Measurements from ENCODE around the gene ANKRD18A.
"Not testable (repeated sequence)": the region's sequence is repeated elsewhere in the genome, so short reads cannot be mapped to it uniquely, and the experiment has no call there.

Gene ANKRD18A

DNA sequence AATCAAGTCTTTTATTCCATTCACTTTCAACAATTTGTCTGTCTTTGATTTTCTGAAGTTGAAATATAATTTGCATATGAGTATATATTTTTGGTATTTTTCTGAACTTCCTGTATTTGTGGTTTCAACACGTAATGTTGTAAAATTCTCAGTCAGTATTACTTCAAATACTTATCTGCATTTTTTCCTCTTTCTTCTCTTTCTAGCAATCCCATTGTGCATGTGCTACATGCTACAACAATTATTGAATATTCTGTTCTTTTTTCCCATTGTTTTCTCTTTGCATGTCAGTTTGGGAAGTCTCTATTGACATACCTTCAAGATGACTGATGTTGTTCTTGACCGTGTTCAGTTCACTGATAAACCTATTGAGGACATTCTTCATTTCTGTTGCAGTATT, 5.6 kb upstream of the ANKRD18A start:
- DNase-seq (ENCODE audit: low read depth in 3 of 3) = no peak

DNA sequence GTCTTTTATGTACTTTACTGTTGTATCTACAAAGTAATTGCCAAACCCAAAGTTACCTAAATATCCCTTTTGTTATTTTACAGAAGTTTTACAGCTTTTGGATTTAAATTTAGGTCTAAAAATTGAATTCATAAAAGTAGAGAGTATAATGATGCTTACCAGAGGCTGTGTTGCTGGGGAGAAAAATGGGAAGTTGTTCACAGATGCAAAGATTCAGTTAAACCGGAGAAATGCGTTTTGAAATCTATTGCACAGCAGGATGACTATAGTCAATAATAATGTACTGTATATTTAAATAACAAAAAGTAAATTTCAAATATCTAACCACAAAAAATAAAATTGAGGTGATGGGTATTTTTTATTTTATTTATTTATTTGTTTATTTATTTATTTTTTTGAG, 2.6 kb upstream of the ANKRD18A start:
- no peak for DNase-seq (ENCODE audit: low read depth in 3 of 3)

DNA sequence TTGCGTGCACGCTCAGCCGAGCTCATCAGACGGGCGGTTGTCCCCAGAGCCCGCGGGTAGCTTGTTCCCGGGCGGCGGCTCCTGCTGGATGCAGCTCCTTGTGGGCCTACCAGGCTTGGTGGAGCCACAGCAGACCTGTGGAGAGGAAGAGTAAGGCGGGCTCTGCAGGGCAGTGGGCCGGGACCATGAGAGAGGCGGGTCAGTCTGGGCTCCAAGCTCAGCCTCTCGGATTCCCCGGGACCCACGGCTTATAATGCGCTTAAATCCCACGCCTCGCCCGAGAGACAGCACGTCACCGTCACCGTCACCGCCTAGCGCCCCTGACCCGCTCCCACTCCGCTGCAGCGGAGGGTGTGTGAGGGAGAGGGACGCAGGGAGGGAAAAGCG, 1.9 kb upstream of the ANKRD18A start:
- peak in 1 of 3 donors; percentile 7 for DNase-seq (ENCODE audit: low read depth in 3 of 3)

DNA sequence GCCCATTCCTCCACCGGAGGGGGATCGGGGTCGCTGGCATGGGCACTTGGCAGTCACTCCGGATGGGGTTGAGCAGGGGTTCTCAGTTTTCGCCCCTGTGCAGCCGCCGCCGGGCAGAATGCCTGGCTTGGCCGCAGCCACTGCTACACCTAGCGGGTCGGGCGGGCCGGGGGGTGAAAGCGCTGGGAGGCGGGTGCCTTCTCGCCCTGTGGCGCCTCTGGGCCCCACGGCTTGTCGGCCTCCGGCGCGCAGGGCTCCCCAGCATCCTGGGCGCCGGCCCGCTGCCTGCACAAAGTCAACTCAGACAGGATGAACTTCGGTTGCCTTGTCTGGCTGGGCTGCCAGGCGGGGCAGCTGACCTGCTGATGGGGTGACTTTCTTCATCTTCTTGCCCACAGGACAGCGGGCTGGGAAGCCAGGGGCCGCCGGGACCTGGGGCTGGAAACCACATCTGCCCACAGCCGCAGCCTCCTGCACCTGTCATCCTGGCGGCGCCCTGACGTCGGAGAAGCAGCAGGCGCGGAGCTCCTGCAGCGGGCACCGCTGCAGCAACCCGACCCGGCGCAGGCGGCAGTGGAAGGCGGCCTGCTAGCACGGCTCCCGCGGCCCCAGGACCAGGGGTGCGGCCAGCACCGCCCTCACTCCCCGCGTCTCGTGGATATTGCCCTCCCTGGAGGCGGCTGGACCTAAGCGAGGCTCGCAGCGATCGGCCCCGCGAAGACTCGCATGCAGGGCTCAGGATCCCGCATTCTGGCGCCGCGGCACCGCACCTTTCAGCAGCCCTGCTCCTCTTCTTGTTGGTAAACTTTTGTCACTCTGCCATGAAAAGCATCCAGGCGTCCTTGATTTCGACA, 1.3 kb upstream of the ANKRD18A start:
- DNase-seq (ENCODE audit: low read depth in 3 of 3) = peak in 2 of 3 donors; percentile 9 to 38

DNA sequence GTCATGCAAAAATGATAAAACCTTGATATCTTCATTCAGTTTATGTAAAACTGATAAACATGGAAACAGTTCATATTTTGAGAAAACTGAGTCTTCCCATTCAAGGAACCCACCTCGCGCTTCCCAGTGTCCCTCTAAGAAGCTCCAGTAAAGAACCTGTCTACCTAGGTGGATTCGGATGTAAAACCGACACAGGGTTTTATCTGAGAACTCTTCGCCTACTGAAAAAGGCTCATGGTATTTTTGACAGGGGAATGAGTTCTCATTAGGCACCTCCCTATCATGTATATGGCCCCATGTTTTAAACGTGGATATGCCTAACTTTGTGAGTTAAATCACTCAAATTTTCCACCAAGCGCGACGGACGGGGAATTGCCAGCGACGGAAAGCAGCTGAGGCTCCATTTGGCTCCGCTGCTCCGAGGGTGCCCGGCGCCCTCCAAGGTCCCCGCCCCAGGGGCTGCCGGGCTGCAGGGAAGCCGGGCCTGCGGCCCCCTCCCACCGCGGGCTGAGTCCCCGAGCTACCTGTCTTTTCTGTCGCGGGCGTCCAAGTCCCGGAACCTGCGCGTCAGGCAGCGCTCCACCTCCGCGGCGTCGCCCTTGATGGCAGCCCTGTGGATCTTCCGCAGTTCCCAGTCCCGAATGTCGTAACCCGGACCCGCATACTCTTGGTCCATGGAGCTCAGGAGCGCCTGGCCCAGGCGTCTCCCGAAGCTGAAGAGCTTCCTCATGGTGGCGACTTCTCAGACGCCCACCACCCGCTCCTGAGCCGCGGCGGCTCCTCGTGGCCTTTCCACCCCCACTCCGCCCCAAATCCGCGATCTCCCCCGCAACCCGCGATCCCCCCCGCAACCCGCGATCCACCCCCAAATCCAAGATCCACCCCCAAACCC, 594 bp downstream of the ANKRD18A start:
- DNase-seq (ENCODE audit: low read depth in 3 of 3) = peak in 2 of 3 donors; percentile 14

DNA sequence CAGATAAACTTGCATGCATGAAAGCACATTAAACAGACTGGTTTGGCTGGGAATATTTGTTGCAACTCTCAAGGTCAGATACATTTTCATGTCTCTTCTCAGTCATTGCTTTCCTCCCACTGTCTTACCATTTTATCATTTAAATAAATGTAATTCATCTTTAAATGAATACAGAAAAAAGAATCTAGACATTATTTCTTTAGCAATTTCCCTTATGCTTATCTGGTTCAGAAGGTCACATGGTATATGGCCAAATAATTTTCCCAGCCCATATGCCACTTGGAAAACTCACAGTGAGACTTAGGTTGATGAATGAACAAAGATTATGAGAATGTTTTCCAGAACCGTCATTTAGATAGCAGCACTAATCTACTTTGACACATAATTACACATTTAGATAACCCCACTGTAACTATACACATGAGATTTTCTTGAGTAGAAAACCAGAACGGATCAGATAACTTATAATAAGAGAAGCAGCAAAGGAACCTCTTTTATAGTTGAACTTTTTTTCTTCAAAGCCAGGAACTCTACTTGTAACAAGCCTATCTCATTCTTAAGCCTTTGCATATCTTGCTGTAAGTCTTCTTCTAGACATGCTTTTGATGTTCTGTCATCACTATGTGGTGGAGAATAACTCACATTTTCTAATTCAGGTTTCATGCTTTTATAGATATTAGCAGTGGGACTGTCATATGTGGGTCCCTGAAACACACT, 22.2 kb downstream of the ANKRD18A start:
- DNase-seq (ENCODE audit: low read depth in 3 of 3) = not testable (repeated sequence)

DNA sequence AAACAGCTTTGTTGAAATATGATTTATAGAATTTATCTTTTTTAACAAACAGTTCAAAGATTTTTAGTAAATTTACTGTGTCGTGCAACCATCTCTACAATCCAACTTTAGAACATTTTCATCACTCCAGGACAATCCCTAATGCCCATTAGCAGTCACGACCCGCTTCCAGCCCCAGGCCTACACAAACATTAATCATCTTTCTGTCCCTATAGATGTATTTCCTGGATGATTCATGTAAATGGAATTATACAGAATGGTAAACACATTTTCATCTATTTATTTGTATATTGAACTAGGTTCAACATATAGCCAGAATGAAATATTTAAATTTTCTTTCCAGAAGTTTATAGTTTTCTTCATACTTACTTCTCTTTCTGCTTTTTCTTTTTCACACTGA, 25.3 kb downstream of the ANKRD18A start:
- not testable (repeated sequence) for DNase-seq (ENCODE audit: low read depth in 3 of 3)

DNA sequence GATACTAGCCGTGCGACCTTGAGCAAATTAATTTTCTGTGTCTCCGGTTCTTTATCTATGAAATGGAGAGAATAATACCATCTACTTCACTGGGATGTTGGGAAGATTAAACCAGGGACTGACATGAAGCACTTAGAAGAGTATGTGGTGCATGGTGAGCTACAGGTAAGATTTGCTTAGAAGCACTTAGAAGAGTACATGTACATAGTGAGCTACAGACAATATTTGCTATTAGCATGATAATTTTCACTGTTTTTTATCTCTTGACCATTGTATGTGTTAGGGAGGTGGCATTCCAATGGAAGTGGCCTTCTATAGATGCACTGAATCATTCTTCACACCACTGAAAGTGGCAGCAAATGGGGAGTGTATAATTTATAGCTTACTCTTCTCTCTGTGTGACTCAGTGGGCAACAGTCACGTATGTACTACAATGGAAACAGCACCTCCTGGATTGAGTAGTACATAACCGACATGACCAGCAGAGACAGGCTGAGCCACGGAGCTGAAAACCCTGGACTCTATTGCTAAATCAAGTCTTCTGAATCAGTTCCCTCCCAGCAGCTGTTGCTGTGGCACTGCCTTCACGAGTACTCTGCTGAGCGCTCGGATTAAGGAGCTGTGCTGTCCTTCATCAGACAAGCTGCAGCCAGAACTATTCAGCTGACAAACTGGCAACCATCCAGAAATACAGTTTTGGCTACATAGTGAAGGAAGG, 28.9 kb downstream of the ANKRD18A start:
- not testable (repeated sequence) for DNase-seq (ENCODE audit: low read depth in 3 of 3)

DNA sequence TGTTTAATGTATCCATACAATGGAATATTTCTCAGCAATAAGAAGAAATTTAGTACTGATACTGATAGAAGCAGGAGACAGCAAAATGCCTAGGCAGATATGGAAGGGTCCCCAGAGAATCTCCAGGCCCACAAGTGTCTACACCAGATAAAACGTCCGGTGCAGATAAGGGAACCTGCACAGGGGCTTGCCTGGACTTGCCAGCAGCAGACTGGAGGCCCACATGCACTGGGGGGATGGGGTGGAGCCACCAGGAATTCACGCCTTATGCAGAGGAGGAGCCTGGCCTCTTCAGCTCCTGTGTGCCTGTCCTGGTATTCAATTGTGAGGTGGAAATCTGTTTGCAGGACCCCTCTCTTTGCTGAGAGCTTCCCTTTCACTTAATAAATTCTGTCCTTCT, 36.6 kb downstream of the ANKRD18A start:
- DNase-seq (ENCODE audit: low read depth in 3 of 3) = not testable (repeated sequence)

DNA sequence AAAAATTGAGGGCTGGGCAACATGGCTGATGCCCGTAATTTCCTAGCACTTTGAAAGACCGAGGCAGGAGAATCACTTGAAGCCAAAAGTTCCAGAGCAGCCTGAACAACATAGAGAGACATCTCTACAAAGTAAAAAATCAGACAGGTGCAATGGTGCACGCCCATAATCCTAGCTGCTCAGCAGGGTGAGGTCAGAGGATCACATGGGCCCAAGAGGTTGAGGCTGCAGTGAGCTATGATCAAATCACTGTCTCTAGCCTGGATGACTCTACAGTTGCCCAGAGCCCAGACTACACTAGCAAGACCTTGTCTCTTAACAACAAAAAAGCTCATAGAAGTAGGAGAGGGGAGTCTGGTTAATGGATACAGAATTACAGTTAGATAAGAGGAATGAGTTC, 40.3 kb downstream of the ANKRD18A start:
- DNase-seq (ENCODE audit: low read depth in 3 of 3) = not testable (repeated sequence)

DNA sequence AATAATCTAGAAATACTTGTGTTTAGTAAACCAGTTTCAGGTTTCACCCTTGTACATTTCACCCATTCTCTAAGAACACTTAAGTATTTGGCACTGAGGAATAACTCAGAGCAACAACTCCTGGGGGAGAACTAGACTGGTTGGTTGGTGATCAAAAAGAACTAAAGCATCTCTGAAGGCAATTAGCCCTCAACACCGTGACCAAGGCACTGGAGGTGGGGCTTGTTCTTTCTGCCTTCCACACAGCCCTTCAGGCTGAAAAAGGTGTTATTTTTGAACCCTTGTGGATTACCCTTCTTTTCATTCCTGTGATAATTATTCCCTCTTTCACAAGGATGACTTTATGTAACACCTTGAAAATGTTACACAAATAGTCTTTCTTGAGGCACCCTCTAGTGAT, 44.2 kb downstream of the ANKRD18A start:
- not testable (repeated sequence) for DNase-seq (ENCODE audit: low read depth in 3 of 3)

DNA sequence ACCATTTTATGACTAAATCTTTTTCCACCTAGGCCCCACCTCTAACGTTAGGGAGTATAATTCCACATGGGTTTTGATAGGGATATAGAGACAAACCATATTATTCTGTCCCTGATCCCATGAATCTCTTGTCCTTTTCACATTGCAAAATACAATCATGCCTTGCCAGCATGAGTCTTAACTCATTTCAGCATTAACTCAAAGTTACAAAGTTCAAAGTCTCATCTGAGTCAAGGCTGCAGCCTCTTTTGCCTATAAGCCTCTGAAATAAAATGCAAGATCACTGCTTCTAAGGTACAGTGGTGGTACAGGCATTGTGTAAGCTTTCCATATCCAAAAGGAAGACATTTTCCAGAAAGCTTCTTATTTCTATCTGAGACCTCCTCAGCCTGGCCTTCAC, 54.3 kb downstream of the ANKRD18A start:
- DNase-seq (ENCODE audit: low read depth in 3 of 3) = not testable (repeated sequence)

DNA sequence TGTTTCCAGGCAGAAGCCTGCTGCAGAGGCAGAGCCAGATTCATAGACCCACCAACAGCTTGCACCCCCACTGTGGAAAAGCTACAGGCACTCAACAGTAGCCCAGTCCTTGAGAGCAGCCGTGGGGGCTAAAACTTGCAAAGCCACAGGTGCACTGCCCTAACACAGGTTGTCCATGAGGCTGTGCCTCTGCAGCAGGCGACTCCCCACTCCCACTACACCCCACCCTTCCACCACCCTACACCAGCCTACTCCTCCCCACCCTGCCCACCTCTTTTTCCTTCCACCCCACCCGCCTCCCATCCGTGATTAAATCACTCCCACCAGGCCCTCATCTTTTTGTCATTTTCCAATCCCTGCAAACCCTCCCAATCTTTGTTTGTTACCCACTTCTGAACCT, 55.2 kb downstream of the ANKRD18A start:
- not testable (repeated sequence) for DNase-seq (ENCODE audit: low read depth in 3 of 3)

DNA sequence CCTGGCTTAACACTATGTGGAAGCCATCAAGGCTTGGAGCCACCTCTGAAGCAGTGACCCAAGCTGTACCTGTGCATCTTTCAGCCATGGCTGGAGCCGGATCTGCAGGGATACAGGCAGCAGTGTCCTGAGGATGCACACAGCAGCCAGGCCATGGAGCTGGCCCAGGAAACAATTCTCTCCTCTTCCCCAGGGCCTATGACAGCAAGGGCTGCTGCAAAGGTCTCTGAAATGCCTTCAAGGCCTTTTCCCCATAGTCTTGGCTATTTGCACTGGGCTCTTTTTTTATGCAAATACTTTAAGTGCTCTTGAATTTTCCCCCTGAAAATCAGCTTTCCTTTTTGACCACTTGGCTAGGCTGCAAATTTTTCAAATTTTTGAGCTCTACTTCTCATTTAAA, 56.5 kb downstream of the ANKRD18A start:
- DNase-seq (ENCODE audit: low read depth in 3 of 3) = not testable (repeated sequence)

DNA sequence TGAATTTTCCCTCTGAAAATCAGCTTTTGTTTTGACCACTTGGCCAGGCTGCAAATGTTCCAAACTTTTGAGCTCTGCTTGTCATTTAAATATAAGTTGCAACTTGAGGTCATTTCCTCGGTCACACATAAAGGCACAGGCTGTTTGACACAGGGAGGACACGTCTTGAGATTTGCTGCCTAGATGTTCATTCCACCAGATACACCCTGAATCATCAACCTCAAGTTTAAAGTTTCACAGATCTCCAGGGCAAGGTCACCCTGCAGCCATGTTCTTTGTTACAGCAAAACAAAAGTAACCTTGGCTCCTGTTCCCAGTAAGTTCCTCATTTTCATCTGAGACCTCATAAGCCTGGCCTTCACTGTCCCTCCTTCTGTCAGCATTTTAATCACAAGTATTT, 59.3 kb downstream of the ANKRD18A start:
- not testable (repeated sequence) for DNase-seq (ENCODE audit: low read depth in 3 of 3)

DNA sequence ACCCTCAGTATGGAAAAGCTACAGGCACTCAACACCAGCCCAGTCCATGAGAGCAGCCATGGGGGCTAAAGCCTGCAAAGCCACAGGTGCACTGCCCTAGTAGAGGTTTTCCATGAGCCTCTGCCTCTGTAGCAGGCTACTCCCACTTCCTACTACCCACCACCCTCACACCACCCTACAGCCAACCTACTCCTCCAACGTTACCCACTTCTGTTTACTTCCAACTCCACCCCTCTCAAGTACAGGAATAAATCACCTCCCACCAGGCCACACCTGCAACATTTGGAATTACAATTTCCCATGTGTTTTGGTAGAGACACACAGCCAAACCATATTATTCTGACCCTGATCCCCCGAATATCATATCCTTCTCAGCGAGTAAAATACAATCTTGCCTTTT, 61.2 kb downstream of the ANKRD18A start:
- not testable (repeated sequence) for DNase-seq (ENCODE audit: low read depth in 3 of 3)

DNA sequence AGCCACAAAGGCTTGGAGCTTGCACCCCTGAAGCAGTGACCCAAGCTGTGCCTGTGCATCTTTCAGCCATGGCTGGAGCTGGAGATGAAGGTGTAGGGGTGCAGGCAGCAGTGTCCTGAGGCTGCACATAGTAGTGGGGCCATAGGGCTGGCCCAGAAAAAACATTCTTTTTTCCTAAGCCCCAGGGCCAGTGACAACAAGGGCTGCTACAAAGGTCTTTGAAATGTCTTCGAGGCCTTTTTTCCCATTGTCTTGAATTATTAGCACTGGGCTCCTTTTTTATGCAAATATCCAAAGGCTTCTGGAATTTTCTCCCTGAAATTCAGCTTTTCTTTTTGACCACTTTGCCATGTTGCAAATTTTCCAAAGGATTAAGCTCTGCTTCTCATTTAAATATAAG, 62.6 kb downstream of the ANKRD18A start:
- not testable (repeated sequence) for DNase-seq (ENCODE audit: low read depth in 3 of 3)

DNA sequence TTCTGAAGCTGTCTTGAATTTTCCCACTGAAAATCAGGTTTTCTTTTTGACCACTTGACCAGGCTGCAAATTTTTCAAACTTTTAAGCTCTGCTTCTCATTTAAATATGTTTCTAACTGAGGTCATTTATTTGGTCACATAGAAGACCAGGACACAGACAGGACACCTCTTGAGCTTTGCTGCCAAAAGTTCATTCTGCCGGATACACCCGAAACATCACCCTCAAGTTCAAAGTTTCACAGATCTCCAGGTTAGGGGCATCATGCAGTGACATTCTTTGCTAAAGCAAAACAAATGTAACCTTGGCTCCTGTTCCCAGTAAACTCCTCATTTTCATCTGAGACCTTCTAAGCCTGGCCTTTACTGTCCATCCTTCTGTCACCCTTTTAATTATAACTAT, 65.4 kb downstream of the ANKRD18A start:
- not testable (repeated sequence) for DNase-seq (ENCODE audit: low read depth in 3 of 3)

DNA sequence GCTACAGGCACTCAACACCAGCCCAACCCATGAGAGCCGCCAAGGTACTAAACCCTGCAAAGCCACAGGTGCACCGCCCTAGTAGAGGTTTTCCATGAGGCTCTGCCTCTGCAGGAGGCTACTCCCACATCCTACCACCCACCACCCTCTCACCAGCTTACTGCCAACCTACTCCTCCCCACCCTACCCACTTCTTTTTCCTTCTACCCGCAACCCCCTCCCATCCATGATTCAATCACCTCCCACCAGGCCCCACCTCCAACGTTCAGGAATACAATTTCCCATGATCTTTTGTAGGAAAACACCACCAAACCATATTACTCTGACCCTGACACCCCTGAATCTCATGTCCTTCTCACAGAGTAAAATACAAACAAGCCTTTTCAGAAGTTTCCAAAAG, 67.4 kb downstream of the ANKRD18A start:
- DNase-seq (ENCODE audit: low read depth in 3 of 3) = not testable (repeated sequence)

DNA sequence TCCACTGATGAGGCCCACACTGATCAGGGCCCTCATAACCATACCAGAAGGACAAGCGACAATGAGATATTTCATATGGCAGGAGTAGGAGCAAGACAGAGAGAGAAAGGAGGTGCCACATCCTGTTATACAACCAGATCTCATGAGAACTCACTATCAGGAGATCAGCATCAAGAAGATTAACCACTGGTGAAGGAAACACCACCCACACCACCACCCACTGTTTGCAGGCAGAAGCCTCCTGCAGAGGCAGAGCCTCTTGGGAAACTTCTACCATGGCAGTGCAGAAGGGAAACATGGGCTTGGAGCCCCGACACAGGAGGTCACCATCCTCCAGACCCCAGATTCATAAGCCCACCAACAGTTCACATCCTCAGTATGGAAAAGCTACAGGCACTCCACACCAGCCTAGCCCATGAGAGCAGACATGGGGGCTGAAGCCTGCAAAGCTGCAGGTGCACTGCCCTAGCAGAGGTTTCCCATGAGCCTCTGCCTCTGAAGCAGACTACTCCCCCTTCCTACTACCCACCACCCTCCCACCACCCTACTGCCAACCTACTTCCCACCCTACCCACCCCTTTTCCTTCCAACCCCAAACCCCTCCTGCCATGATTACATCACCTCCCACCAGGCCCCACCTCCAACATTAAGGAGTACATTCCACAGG, 73.8 kb downstream of the ANKRD18A start:
- peak in 2 of 3 donors; percentile 5 to 8 for DNase-seq (ENCODE audit: low read depth in 3 of 3)

DNA sequence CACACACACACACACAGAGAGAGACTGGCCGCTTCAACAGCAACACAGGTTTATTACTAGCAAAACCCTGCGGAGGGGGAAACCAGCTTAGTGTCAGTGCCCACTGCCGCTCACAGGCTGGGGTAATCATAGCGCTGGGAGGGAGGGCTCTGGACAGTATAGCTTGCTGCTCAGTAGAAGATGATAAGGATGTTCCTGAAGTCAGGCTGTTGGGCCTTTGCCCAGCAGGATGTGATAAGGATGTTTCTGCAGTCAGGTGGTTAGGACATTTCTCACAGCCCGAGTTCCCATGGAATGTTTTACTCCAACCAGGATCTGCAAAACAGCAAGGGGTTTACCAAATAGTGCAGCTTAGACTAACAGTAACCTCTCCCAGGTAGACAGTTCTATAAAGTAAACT, 79.9 kb downstream of the ANKRD18A start:
- DNase-seq (ENCODE audit: low read depth in 3 of 3) = not testable (repeated sequence)
